GM15510 (cell line): ENCODE measurements around the gene FERMT2.

Source experiments
- POLR2A ChIP-seq: IDR thresholded peaks from 3 replicates; pipeline ENCODE4 v1.6.1; 2011; ENCODE audit warnings: borderline replicate concordance; ENCODE audit not compliant: insufficient read length; ENCODE audit errors: extremely low read depth

Gene FERMT2

DNA sequence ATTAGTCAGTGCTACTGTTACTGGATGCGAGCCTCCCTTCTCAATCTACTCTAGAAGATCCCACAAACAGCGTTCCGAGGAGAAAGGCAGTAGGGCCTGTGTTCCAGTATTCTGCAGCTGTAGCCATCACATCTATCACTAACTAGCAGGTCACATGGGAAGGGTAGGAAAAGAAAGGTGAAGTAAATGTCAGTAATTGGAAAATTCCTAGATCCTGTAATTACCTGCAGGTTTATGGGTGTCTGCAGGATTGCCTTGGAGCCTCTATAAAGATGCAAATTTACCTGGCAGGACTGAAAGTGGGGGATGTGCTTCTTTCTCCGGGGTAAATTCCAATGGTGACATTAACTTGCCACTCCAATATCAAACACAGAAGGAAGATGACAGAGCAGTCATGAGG lies 77.8 kb downstream of the FERMT2 start:
- no peak for TF ChIP-seq POLR2A

DNA sequence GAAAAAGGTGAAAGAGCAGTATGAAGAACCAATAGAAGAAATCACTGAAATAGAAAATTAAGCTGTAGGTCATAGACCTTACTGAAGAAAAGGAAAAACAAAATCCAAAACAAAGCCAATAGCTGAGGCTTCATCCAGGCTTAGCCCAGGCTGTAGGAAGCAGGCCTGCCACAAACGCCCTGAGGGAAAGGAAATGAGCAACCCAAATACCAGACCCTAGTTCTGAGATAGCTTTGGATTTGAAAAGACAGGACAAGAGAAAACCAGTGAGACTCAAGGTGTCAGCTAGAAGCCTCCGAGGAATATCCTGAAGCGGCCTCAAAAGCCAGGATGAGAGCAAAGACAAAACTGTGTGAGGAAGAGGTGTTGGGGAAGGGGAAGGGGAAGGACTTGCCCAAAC lies 79.2 kb downstream of the FERMT2 start:
- TF ChIP-seq POLR2A, result no peak

DNA sequence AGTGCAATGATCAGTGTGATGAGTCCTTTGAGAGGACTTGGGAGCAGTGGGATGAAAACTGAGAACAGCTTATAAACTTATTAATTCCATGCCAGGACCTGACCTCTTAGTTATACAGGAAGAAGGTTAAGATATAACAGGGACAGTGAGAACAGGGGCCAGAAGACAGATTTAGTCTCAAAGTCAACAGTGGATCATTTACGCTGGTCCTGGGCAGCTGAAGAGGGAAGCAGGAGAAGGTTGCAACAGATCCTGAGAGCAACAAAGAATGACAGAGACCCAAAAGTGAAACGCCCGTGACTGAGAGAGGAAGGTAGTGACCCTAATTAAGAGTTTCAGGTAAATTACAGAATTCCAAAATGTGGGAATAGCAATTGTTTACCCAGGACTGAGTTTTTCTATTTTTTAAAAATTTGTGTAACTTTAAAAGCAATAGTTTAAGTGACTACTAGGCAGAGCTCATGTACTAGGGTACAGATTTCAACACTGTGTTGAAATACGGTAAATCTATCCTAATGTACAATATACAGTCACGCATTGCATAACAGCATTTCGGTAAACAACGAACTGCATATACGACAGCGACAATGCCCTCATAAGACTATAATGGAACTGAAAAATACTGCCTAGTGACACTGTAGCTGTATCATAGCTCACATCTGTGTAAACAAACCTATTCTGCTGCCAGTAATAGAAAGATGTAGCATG lies 81.8 kb downstream of the FERMT2 start:
- TF ChIP-seq POLR2A, result no peak

DNA sequence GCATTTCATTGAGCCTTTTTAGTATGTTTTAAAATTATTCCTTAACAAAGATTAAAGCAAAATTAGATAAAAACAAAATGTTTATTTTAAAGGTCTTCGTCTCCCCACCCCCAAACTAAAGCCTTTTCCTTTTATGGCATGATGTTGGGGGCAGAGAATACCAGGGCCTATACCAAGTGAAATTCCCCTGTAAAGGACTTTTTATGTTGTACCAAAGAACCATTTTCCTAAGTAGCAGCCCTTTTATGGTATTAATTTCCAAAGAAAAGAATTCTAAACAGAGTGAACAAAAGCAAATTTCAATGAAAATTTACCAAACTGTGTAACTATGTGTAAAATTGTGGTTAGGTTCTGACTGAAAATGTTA lies 87.5 kb downstream of the FERMT2 start:
- no peak for TF ChIP-seq POLR2A

DNA sequence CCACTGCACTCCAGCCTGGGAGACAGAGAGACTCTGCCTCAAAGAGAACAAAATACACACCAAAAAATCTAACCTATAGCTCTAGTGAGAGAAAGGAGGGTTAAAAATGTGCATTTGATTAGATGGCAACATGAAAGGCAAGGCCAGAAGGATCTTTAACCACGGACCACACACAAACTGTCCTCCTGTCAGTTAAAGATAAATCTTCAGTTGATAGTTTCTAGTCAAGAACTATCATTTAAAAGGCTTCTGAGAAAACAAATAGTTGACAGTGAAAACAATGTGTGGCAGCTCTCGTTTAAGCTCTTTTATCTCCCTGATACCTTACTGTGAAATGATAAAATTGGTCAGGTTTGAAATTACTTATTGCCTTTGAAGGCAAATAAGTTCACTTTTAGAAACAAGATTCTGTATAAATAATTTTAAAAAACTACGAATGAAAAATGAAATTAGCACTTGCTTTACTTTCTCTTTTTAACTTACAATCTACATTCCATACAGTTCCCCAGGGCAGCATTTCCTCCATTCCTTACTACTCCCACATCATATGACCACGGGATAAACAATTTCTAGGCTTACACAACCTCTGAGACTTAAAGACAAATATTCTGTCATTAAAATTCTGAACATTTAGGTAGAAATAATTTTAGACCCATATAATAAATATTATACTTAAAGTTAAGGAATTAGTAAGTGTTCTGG lies 88.1 kb downstream of the FERMT2 start:
- TF ChIP-seq POLR2A, result no peak

- no peak for TF ChIP-seq POLR2A
Measured at GRCh38 chr14:52861403-52861802, 89.4 kb downstream of the FERMT2 start.

DNA sequence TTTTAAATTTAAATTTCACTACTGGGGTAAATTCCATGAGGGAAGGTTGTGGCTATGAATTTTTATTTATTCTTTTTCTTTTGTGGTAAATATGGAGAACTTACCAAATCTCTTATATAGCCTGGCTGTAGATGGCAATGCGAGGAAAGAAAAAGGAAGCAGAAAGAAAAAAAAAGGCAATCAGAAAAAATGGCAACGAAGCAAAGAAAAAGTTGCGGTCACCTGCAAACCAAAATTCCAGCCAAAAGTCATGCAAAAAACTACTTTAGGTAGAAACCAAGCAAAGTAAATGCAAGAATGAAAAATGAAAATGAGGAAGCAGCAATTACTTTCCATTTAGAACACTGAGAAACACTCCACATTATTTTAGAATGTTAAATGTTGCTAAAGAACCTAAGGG lies 89.9 kb downstream of the FERMT2 start:
- TF ChIP-seq POLR2A, result no peak

DNA sequence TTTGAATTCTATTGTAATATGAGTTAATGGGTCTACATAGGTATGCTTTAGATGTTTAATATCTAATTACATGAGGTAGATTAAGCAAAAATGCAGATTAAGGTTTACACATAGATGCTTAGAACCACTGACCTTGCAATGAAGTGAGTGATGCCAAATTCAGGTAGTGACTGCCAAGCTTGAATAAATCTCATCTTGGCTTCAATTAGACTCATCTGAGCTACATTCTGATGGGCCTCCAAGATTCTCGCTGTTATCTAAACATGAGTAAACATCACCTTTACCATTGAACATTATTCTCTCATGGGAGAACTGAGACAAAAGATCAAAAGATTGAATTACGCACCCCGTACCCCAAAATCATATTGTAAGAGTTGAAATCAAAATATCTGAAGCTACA lies 90.6 kb downstream of the FERMT2 start:
- TF ChIP-seq POLR2A, result no peak

GRCh38 chr14:52856139-52856538 lies 94.7 kb downstream of the FERMT2 start:
- no peak for TF ChIP-seq POLR2A

GRCh38 chr14:52853522-52853854 lies 97.4 kb downstream of the FERMT2 start:
- TF ChIP-seq POLR2A, result no peak

DNA sequence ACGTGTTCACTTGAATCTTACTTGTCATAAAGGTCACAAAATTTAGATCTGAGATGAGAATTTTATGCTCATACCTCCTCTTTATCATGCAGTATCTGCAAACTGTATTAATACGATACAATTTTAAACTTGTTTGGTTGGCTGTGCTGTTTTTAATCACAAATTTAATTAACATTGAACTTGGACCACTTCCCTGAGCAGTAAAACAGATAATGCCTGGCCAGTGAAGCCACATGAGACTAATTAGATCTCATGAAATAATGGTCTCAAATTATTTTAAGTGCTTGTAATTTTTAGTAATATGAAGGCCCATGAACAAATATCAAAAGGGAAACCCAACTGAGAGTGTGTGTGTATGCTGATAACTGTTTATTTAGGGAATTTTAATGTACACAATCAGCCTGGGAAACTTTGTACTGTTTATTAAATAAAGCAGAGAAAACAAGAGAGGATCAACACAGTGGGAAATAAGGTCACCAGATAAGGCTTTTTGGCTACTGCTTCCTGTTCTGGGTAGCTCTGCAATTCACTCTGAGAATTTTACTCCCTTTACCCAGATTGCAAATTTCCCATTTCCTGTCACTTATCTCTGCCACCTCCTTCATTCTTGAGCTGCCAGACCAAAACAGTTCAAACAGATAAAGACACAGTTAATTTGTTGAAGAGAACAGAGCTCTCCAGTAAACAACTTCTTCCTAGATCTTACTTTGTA lies 97.9 kb downstream of the FERMT2 start:
- no peak for TF ChIP-seq POLR2A

GRCh38 chr14:52850451-52850909 lies 100.4 kb downstream of the FERMT2 start:
- no peak for TF ChIP-seq POLR2A

DNA sequence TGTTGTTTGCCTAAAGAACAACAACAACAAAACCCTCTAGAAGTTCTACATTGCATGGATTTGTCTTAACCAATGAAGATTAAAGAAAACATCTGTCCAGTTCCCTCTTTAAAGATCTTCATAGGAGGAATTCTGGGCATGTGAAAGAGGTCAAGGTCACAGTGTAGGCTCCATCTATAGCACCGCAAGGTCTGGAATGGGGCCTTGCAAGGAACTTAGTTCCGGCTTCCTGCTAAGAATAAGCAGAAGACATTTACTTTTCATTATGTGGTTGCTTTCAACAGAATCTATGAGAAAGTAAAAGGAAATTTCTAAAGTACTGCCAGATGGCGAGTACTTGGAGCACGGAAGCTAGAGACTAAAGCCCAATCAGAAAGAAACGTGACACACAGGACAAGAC lies 102.2 kb downstream of the FERMT2 start:
- no peak for TF ChIP-seq POLR2A

- no peak for TF ChIP-seq POLR2A
Measured at GRCh38 chr14:52846591-52846990, 104.3 kb downstream of the FERMT2 start.

GRCh38 chr14:52845081-52845480 lies 105.8 kb downstream of the FERMT2 start:
- no peak for TF ChIP-seq POLR2A
